Endothelial cell (in vitro differentiated cells): Measurements from ENCODE around the gene PIM1. TPM values are rescaled to one million over a fixed set of nuclear protein-coding genes. Genes with fewer than 3 reads are reported as not detected.

Experiments used
- DNase-seq: peaks from one replicate; pipeline ENCODE4 v3.0.0; 2021; ENCODE audit warnings: low spot score
- H3K27ac Mint-ChIP-seq: one replicate; pipeline ENCODE4 v1.8.0; 2021; ENCODE audit warnings: mixed read lengths, inconsistent platforms; ENCODE audit not compliant: unreplicated experiment
- H3K27me3 Mint-ChIP-seq: one replicate; pipeline ENCODE4 v1.8.0; 2021; ENCODE audit warnings: mild to moderate bottlenecking, moderate library complexity, mixed read lengths, inconsistent platforms; ENCODE audit not compliant: unreplicated experiment
- H3K36me3 Mint-ChIP-seq: one replicate; pipeline ENCODE4 v1.8.0; 2021; ENCODE audit warnings: mild to moderate bottlenecking, low read depth, mixed read lengths, inconsistent platforms; ENCODE audit not compliant: unreplicated experiment
- H3K4me1 Mint-ChIP-seq: one replicate; pipeline ENCODE4 v1.8.0; 2021; ENCODE audit warnings: mild to moderate bottlenecking, mixed read lengths, inconsistent platforms; ENCODE audit not compliant: unreplicated experiment
- H3K4me3 Mint-ChIP-seq: one replicate; pipeline ENCODE4 v1.8.0; 2021; ENCODE audit warnings: mild to moderate bottlenecking, mixed read lengths, inconsistent platforms; ENCODE audit not compliant: unreplicated experiment
- H3K9me3 Mint-ChIP-seq: one replicate; pipeline ENCODE4 v1.8.0; 2021; ENCODE audit warnings: mixed read lengths, inconsistent platforms; ENCODE audit not compliant: unreplicated experiment
- CTCF ChIP-seq: fragments of 200-600 bp; sonication (generic); IDR thresholded peaks from one replicate; pipeline ENCODE4 v1.5.0; 2021; ENCODE audit warnings: antibody characterized with exemption; ENCODE audit not compliant: unreplicated experiment
- total RNA-seq: library from RNA; stranded (reverse); fragmentation: NEBNext Ultra II Directional; extraction: Animal tissue kit (Norgen Biotek cat#: 25700); gene quantifications from one replicate; pipeline ENCODE4 v1.2.1, GENCODE V29; 2021; ENCODE audit not compliant: unreplicated experiment

The PIM1 gene
- total RNA-seq, 1 donor from 2014 or later = 9.6 TPM

GRCh38 chr6:37171970-37172812 is 2.2 kb downstream of the PIM1 start:
- peak overlapping the region; percentile 70 for H3K4me3 Mint-ChIP-seq
- TF ChIP-seq CTCF = peak; percentile 98
- no peak overlapping the region for H3K27ac Mint-ChIP-seq
- peaks cover 10% of the 10 kb centered on the region for H3K27me3 Mint-ChIP-seq
- DNase-seq = peak; percentile 87
- peaks cover 13% of the 10 kb centered on the region for H3K36me3 Mint-ChIP-seq
- peaks cover 22% of the 10 kb centered on the region for H3K4me1 Mint-ChIP-seq
- no peaks in the 10 kb centered on the region for H3K9me3 Mint-ChIP-seq

GRCh38 chr6:37172912-37173492 is 3.0 kb downstream of the PIM1 start:
- Mint-ChIP-seq H3K9me3 (no peaks in the 10 kb centered on the region), H3K4me1 (peaks cover 20% of the 10 kb centered on the region), H3K4me3 (peak overlapping the region; percentile 73), H3K27ac (no peak overlapping the region), H3K27me3 (peaks cover 10% of the 10 kb centered on the region), H3K36me3 (peaks cover 13% of the 10 kb centered on the region)
- TF ChIP-seq CTCF = no peak
- no peak for DNase-seq

GRCh38 chr6:37173493-37174195 is 3.7 kb downstream of the PIM1 start:
- Mint-ChIP-seq H3K4me3 (peak overlapping the region; percentile 73), H3K27ac (no peak overlapping the region)

DNA sequence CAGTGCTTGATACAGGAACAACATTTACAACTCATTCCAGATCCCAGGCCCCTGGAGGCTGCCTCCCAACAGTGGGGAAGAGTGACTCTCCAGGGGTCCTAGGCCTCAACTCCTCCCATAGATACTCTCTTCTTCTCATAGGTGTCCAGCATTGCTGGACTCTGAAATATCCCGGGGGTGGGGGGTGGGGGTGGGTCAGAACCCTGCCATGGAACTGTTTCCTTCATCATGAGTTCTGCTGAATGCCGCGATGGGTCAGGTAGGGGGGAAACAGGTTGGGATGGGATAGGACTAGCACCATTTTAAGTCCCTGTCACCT is 4.2 kb downstream of the PIM1 start:
- H3K27ac Mint-ChIP-seq = no peak overlapping the region
- TF ChIP-seq CTCF = no peak
- peaks cover 13% of the 10 kb centered on the region for H3K36me3 Mint-ChIP-seq
- no peak for DNase-seq
- no peak overlapping the region for H3K4me3 Mint-ChIP-seq
- peaks cover 9% of the 10 kb centered on the region for H3K4me1 Mint-ChIP-seq
- no peaks in the 10 kb centered on the region for H3K9me3 Mint-ChIP-seq
- peaks cover 7% of the 10 kb centered on the region for H3K27me3 Mint-ChIP-seq

More at GRCh38 chr6:37173493-37174195, 3.7 kb downstream of the PIM1 start:
- peaks cover 13% of the 10 kb centered on the region for H3K36me3 Mint-ChIP-seq
- no peak for TF ChIP-seq CTCF
- DNase-seq = no peak
- H3K27me3 Mint-ChIP-seq = peaks cover 8% of the 10 kb centered on the region
- peaks cover 14% of the 10 kb centered on the region for H3K4me1 Mint-ChIP-seq
- no peaks in the 10 kb centered on the region for H3K9me3 Mint-ChIP-seq
